Activated T-helper 1 cell treated with Interleukin-2 at 50 U/mL for 16 hours (primary cell): ENCODE measurements around the gene KIF1C.

Experiments used
- DNase-seq: peaks from one replicate; pipeline ENCODE4 v3.0.0-alpha.2; 2020; ENCODE audit warnings: low read depth

Gene KIF1C

GRCh38 chr17:4997302-4998026 lies at the start of gene KIF1C, which contains the start of gene INCA1:
TSS of gene KIF1C (plus strand) at chr17:4997950. CDS start at chr17:5000247, 2,297 bp downstream.
TSS of gene INCA1 (minus strand) at chr17:4997522. CDS start at chr17:4994437, 3,085 bp downstream.
- peak; percentile 87 for DNase-seq

- DNase-seq = peak; percentile 87
These were observed 49.4 kb upstream of the KIF1C start, which contains the start of gene PFN1 for GRCh38 chr17:4948166-4948930. TSS of gene PFN1 (minus strand) at chr17:4948530. CDS start at chr17:4948394, 136 bp downstream.

- DNase-seq = peak; percentile 59
These were observed 48.8 kb upstream of the KIF1C start for GRCh38 chr17:4948931-4949320.

- peak; percentile 48 for DNase-seq
These were observed 48.3 kb upstream of the KIF1C start for GRCh38 chr17:4949321-4950074.

GRCh38 chr17:4950075-4950745 lies 47.5 kb upstream of the KIF1C start:
- DNase-seq = peak; percentile 48

- DNase-seq = no peak
These were observed 47.0 kb upstream of the KIF1C start, which contains the start of gene ENO3 for GRCh38 chr17:4950746-4951204. TSS of gene ENO3 (plus strand) at chr17:4951119. CDS start at chr17:4951830, 711 bp downstream.

GRCh38 chr17:4951486-4951885 lies 46.3 kb upstream of the KIF1C start:
- DNase-seq = no peak

GRCh38 chr17:4953451-4953961 lies 44.2 kb upstream of the KIF1C start:
- DNase-seq = no peak

- no peak for DNase-seq
These were observed 42.7 kb upstream of the KIF1C start for GRCh38 chr17:4955091-4955490.

- DNase-seq = no peak
These were observed 41.2 kb upstream of the KIF1C start for GRCh38 chr17:4956493-4957061.

GRCh38 chr17:4958102-4958501 lies 39.6 kb upstream of the KIF1C start:
- DNase-seq = no peak

- DNase-seq = no peak
These were observed 38.3 kb upstream of the KIF1C start for GRCh38 chr17:4959261-4959965.

- DNase-seq = no peak
These were observed 37.3 kb upstream of the KIF1C start for GRCh38 chr17:4960279-4960922.

- no peak for DNase-seq
These were observed 32.3 kb upstream of the KIF1C start for GRCh38 chr17:4965311-4965986.

- peak; percentile 91 for DNase-seq
These were observed 30.8 kb upstream of the KIF1C start for GRCh38 chr17:4966844-4967538.

GRCh38 chr17:4967539-4968485 lies 29.9 kb upstream of the KIF1C start, which contains the start of gene SPAG7:
TSS of gene SPAG7 (minus strand) at chr17:4967817. CDS start at chr17:4967804, 13 bp downstream.
- peak; percentile 90 for DNase-seq

- no peak for DNase-seq
These were observed 29.2 kb upstream of the KIF1C start for GRCh38 chr17:4968486-4969046.
